Measurements from ENCODE around the gene MDP1. TPM values are rescaled to one million over a fixed set of nuclear protein-coding genes. Genes with fewer than 3 reads are reported as not detected.
A peak's percentile ranks its signal among the peaks of the same experiment; 100 is the strongest.

Gene MDP1
- total RNA-seq, 4 donors from 2014 or later, result 13.1 to 55.9 (median 25.4) TPM

GRCh38 chr14:24261969-24262327, 46.1 kb upstream of the MDP1 start:
- Histone ChIP-seq H3K27ac (no peak overlapping the region), H3K9me3 (no peaks in the 10 kb centered on the region), H3K36me3 (peaks cover 6 to 10% of the 10 kb centered on the region in 2 donors), H3K4me3 (replicated peaks in 1 of 3) (no peak overlapping the region), H3K27me3 (no peaks in the 10 kb centered on the region), H3K4me1 (peaks cover 15 to 16% of the 10 kb centered on the region in 2 donors)
- intact Hi-C loops (cut with DNase I), result no loop called here
- DNase-seq, result no peak
- TF ChIP-seq CTCF (IDR thresholded peaks at IDR 0.05) (no peak), POLR2A (IDR thresholded peaks at IDR 0.05) (no peak)
- WGBS, 2 donors, result 92 to 94% methylated on average over 16 to 18 of the region's 19 CpGs

- H3K9me3 ChIP-seq, result no peaks in the 10 kb centered on the region
- H3K4me3 ChIP-seq (replicated peaks in 1 of 3), result no peak overlapping the region
- no peak for DNase-seq
- H3K36me3 ChIP-seq, result peaks cover under 1 to 4% of the 10 kb centered on the region in 2 donors
- no peaks in the 10 kb centered on the region for H3K27me3 ChIP-seq
- no peak overlapping the region for H3K27ac ChIP-seq
- TF ChIP-seq CTCF (IDR thresholded peaks at IDR 0.05) (no peak), POLR2A (IDR thresholded peaks at IDR 0.05) (no peak)
- H3K4me1 ChIP-seq, result peaks cover 15 to 16% of the 10 kb centered on the region in 2 donors
- intact Hi-C loops (cut with DNase I), result no loop called here
- 91 to 94% methylated on average over 20 of the region's 20 CpGs for WGBS, 2 donors
Measured at GRCh38 chr14:24261256-24261968, 45.5 kb upstream of the MDP1 start.

GRCh38 chr14:24260780-24261157, 44.9 kb upstream of the MDP1 start:
- H3K27ac ChIP-seq, result no peak overlapping the region
- intact Hi-C loops (cut with DNase I), result no loop called here
- no peaks in the 10 kb centered on the region for H3K36me3 ChIP-seq
- WGBS, 2 donors, result 75 to 82% methylated on average over 2 to 4 of the region's 4 CpGs
- H3K9me3 ChIP-seq, result no peaks in the 10 kb centered on the region
- DNase-seq, result no peak
- no peak overlapping the region for H3K4me3 ChIP-seq (replicated peaks in 1 of 3)
- TF ChIP-seq CTCF (IDR thresholded peaks at IDR 0.05), result no peak
- no peak for TF ChIP-seq POLR2A (IDR thresholded peaks at IDR 0.05)
- H3K27me3 ChIP-seq, result no peaks in the 10 kb centered on the region
- peaks cover 15 to 16% of the 10 kb centered on the region in 2 donors for H3K4me1 ChIP-seq

- no peaks in the 10 kb centered on the region for H3K9me3 ChIP-seq
- peak overlapping the region in 2 of 3 donors; percentile 45 to 56 for H3K27ac ChIP-seq
- H3K4me1 ChIP-seq, result peaks cover 15 to 16% of the 10 kb centered on the region in 2 donors
- TF ChIP-seq CTCF (IDR thresholded peaks at IDR 0.05) (no peak), POLR2A (IDR thresholded peaks at IDR 0.05) (no peak)
- no peaks in the 10 kb centered on the region for H3K36me3 ChIP-seq
- no peaks in the 10 kb centered on the region for H3K27me3 ChIP-seq
- intact Hi-C loops (cut with DNase I), result no loop called here
- H3K4me3 ChIP-seq (replicated peaks in 1 of 3), result no peak overlapping the region
- DNase-seq, result peak; percentile 41 to 61
- 87 to 93% methylated on average over 15 to 16 of the region's 16 CpGs for WGBS, 2 donors
Measured at GRCh38 chr14:24260026-24260779, 44.3 kb upstream of the MDP1 start.

Measured in thyroid gland (tissue), 4 donors.